GM12878 (cell line): Measurements from ENCODE around the gene TMEM38B. TPM values are rescaled to one million over a fixed set of nuclear protein-coding genes. Genes with fewer than 3 reads are reported as not detected.

Source experiments
- CEBPB ChIP-seq, 2 experiments: fragments of 150-350 bp in 1 of 2; IDR thresholded peaks; 2 replicates each; pipeline ENCODE4 v1.6.1; 2012 to 2014; ENCODE audit warnings: low read depth in 2 of 2, low read length in 2 of 2, borderline replicate concordance in 1 of 2, inconsistent platforms in 1 of 2
- CTCF ChIP-seq, 3 experiments: IDR thresholded peaks in 2 of 3; conservative IDR thresholded peaks in 1 of 3; 2 replicates each; pipeline ENCODE4 v1.5.1; 2011; ENCODE audit warnings: low read depth in 3 of 3, low read length in 3 of 3, mild to moderate bottlenecking in 3 of 3, control low read depth in 2 of 3, moderate library complexity in 2 of 3, inconsistent platforms in 1 of 3, mixed read lengths in 1 of 3; ENCODE audit not compliant: control insufficient read depth in 2 of 3, insufficient read depth in 1 of 3; ENCODE audit errors: extremely low read depth in 1 of 3
- ETV6 ChIP-seq, 2 experiments: fragments of 450-650 bp in 1 of 2; IDR thresholded peaks in 1 of 2; conservative IDR thresholded peaks in 1 of 2; 2 replicates each; pipeline ENCODE4 v1.6.1; 2014; ENCODE audit warnings: antibody characterized with exemption in 1 of 2, borderline replicate concordance in 1 of 2, low read depth in 1 of 2, mild to moderate bottlenecking in 1 of 2, moderate library complexity in 1 of 2
- FOXM1 ChIP-seq: IDR thresholded peaks from 2 replicates; pipeline ENCODE4 v1.6.1; 2012; ENCODE audit warnings: low read depth, mild to moderate bottlenecking, inconsistent platforms, low read length, moderate library complexity
- IKZF2 ChIP-seq, 2 experiments: fragments of 450-650 bp; IDR thresholded peaks; 2 replicates each; pipeline ENCODE4 v1.6.1; 2017; ENCODE audit warnings: mild to moderate bottlenecking in 2 of 2, moderate library complexity in 2 of 2
- STAT1 ChIP-seq: fragments of 450-650 bp; conservative IDR thresholded peaks from 2 replicates; pipeline ENCODE4 v1.6.1; 2014; ENCODE audit warnings: antibody characterized with exemption, mild to moderate bottlenecking
- ZNF622 ChIP-seq: fragments of 450-650 bp; IDR thresholded peaks from 2 replicates; pipeline ENCODE4 v1.6.1; 2017; ENCODE audit warnings: mild to moderate bottlenecking, inconsistent platforms
- ZZZ3 ChIP-seq: IDR thresholded peaks from 2 replicates; pipeline ENCODE4 v1.6.1; 2011; ENCODE audit warnings: low read depth; ENCODE audit not compliant: control insufficient read depth, insufficient read length
- polyA plus RNA-seq, 11 experiments: library from polyadenylated mRNA; depleted of rRNA in 4 of 11; unstranded in 6 of 11; stranded (reverse) in 5 of 11; fragments of >200 nt; fragmentation: Nextera tagmentation in 4 of 11; fragmentation: Illumina TruSeq in 1 of 11; extraction: Ambion mirVana in 4 of 11; extraction: Trizol in 1 of 11; gene quantifications; 1 replicate in 1 of 11; 2 replicates in 10 of 11; pipeline versions ENCODE4 v1.2.1 to v1.2.3, GENCODE V29; 2011 to 2016; ENCODE audit warnings: inconsistent platforms in 2 of 11, missing spikeins in 2 of 11, low read depth in 1 of 11
- total RNA-seq, 4 experiments: library from RNA; depleted of rRNA in 3 of 4; stranded (reverse); fragments of >200 nt in 3 of 4; fragmentation: Illumina TruSeq in 1 of 4; extraction: Trizol in 1 of 4; gene quantifications; 2 replicates each; pipeline versions ENCODE4 v1.2.1 to v1.2.3, GENCODE V29; 2013 to 2021
- TF ChIP-seq, protein P1 (sequence below): IDR thresholded peaks from 2 replicates; pipeline ENCODE4 v1.6.1; 2011; ENCODE audit warnings: borderline replicate concordance, low read depth, mild to moderate bottlenecking, moderate library complexity, mixed read lengths, low read length; ENCODE audit not compliant: insufficient read depth; ENCODE audit errors: extremely low read length
- TF ChIP-seq, protein P2 (sequence below): fragments of 450-650 bp; IDR thresholded peaks from 2 replicates; pipeline ENCODE4 v1.6.1; 2018; ENCODE audit warnings: mild to moderate bottlenecking, low read depth, moderate library complexity; ENCODE audit not compliant: partially characterized antibody

Gene TMEM38B
- total and polyA plus RNA-seq, 10 of the 15 experiments (the other 5 are each of a cell fraction or from before 2014, with no cell fraction given), result 8.4 to 22.5 (median 12.7) TPM

DNA sequence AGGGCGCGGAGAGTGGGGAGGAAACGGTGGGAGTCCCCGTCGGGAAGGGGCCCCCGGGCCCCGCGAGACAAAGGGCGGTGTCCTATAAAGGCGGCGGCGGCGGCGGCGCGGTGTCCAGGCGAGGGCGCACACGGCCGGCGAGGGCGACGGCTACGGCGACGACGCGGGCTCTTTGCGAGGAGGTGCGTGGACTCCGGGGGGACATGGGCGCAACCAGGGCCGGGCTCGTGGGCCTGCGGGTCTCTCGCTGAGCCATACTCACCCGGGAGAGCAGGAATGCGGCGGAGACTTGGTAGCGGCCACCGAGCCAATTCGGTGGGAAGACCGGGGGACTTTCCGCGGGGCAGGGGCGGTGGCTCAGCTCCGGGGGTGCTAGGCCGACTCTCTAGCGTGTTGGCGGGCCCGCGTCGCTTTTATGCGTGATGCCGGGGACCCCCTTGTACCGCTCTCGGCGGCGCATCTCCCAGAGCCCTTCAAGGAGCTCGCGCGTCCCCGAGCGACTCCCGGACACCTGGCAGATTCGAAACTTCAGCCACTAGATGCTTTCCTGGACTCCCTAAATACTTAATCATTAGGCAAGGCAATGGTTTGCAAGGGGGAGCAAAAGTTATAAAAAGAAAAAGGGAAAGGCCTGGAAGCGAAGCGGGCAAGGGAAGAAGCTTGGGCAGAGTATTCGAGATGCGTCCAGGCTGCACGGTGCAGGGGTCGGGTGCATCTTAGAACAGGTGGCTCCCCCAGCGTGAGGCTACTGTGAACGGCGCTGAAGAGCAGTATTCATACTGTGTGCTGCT is 38.0 kb upstream of the TMEM38B start (continued):
- TF ChIP-seq CEBPB (IDR thresholded peaks at IDR 0.05; ENCODE audit: borderline replicate concordance in 1 of 2, low read depth in 2 of 2, low read length in 2 of 2) (no peak), ZNF622 (no peak), FOXM1 (no peak), IKZF2 (IDR thresholded peaks at IDR 0.05) (no peak), STAT1 (no peak), ZZZ3 (no peak), ETV6 (conservative IDR thresholded peaks at IDR 0.05 in 1 of 2, IDR thresholded peaks at IDR 0.05 in 1 of 2; ENCODE audit: borderline replicate concordance in 1 of 2, low read depth in 1 of 2) (no peak), CTCF (IDR thresholded peaks at IDR 0.05 in 2 of 3, conservative IDR thresholded peaks at IDR 0.05 in 1 of 3; ENCODE audit: control insufficient read depth in 2 of 3, extremely low read depth in 1 of 3, insufficient read depth in 1 of 3, low read depth in 3 of 3, low read length in 3 of 3) (peak in 2 of 3 experiments; percentile 19 to 35; a peak in 4 of 6 replicates)
- TF ChIP-seq, protein P1, sequence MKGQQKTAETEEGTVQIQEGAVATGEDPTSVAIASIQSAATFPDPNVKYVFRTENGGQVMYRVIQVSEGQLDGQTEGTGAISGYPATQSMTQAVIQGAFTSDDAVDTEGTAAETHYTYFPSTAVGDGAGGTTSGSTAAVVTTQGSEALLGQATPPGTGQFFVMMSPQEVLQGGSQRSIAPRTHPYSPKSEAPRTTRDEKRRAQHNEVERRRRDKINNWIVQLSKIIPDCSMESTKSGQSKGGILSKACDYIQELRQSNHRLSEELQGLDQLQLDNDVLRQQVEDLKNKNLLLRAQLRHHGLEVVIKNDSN, result no peak
- TF ChIP-seq, protein P2, sequence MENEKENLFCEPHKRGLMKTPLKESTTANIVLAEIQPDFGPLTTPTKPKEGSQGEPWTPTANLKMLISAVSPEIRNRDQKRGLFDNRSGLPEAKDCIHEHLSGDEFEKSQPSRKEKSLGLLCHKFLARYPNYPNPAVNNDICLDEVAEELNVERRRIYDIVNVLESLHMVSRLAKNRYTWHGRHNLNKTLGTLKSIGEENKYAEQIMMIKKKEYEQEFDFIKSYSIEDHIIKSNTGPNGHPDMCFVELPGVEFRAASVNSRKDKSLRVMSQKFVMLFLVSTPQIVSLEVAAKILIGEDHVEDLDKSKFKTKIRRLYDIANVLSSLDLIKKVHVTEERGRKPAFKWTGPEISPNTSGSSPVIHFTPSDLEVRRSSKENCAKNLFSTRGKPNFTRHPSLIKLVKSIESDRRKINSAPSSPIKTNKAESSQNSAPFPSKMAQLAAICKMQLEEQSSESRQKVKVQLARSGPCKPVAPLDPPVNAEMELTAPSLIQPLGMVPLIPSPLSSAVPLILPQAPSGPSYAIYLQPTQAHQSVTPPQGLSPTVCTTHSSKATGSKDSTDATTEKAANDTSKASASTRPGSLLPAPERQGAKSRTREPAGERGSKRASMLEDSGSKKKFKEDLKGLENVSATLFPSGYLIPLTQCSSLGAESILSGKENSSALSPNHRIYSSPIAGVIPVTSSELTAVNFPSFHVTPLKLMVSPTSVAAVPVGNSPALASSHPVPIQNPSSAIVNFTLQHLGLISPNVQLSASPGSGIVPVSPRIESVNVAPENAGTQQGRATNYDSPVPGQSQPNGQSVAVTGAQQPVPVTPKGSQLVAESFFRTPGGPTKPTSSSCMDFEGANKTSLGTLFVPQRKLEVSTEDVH, result no peak
